Activated CD4-positive, alpha-beta T cell treated with anti-CD3 and anti-CD28 coated beads for 1 hour (primary cell): Measurements from ENCODE around the gene TASL.
A peak's percentile ranks its signal among the peaks of the same experiment; 100 is the strongest.
"Not testable (repeated sequence)": the region's sequence is repeated elsewhere in the genome, so short reads cannot be mapped to it uniquely, and the experiment has no call there.

ENCODE experiments used
- DNase-seq: peaks from one replicate; pipeline ENCODE4 v3.0.0-alpha.2; 2020

TASL gene, protein sequence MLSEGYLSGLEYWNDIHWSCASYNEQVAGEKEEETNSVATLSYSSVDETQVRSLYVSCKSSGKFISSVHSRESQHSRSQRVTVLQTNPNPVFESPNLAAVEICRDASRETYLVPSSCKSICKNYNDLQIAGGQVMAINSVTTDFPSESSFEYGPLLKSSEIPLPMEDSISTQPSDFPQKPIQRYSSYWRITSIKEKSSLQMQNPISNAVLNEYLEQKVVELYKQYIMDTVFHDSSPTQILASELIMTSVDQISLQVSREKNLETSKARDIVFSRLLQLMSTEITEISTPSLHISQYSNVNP

DNA sequence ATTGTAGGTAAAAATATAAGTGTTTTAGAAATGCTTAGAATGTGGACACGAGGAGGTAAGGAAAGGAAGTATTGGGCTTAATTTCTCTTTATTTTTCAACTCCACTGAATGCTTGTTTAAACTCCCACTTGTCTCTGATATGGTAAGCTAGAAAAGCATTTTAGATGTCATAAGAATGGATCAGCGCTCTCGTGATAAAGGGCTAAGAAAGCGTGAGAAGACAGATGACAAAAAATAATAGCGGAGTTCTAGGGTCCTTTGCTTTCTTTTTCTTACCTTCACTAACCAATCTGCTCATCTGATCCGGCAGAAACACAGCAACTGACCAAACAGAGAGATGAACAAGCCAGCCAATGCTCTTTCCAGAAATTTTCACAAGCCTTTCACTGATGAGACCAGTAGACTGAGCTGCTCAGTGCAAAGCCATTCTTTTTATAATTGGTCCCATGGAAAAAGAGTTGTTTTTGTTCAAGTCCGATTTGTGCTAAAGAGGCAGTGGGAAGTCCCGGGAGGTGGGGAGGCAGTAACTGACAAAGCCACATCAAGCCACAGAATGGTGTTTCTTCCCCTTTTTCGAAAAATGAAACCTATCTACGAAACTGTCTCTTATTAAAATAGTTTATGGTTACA is at the start of gene TASL:
TSS of gene TASL (minus strand) at position 405 of the 630 bp plus-strand sequence. CDS start 17,411 bp downstream, outside the sequence.
- DNase-seq: peak; percentile 7

DNA sequence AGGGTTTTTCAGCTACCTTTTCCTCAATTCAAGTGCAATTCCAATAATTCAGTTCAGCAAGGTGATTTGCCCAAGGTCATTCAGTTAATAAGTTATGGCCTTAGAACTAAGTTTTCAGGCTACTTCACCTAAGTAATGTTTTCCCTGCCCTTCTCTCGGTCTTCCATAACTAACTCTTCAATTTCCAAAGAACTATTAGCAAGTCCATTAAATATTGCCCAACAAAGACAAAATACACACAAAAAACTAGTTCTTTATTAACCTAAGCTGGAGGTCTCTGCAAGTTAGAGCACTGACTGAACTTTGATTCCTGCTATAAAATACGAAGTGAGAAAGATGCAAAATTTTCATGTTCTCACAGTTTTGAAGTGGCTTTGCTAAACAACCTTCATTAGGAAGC is 48.8 kb upstream of the TASL start:
- DNase-seq: no peak

DNA sequence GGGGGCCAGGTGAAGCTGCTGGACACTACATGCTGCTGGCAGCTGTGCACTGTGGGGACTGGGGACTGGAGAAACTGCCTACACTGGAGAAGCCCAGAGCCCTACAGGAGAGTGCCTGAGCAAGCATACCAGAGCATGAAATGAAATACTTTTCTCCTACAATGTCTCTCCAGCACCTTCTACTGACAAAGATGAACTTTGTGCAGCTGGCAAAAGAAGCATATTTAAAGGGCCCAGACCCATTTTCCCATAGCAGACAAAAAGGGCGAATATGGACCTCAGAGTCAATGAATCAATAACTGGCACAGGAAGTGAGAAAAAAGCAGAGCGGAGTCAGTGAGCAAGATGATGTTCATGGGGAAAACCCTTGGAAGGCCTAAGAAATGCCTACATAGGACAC is 44.8 kb upstream of the TASL start:
- no peak for DNase-seq

DNA sequence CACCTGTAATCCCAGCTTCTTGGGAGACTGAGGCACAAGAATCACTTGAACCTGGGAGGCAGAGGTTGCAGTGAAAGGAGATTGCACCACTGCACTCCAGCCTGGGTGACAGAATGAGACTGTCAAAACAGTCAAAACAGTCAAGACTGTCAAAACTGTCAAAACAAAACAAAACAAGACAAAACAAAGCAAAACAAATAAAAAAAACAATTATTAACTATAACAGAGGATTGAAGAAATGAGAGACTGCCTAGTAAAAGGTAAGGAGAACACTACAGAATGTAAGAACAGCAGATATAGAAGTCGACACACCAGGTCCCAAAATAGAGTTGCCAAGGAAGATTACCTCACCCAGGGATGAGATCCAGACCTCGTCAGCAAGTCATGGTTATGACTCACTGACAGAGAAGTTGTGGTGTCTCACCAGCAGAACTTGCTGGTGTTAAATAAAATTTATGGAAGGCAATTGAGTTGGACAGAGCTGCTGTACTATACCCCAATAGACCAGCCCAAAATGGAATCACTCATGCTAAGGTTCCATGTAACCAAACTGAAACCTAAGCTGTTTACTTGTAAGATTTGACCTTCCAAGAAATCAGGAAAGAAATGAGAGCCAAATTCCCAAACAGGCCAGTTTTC is 43.5 kb upstream of the TASL start:
- no peak for DNase-seq

DNA sequence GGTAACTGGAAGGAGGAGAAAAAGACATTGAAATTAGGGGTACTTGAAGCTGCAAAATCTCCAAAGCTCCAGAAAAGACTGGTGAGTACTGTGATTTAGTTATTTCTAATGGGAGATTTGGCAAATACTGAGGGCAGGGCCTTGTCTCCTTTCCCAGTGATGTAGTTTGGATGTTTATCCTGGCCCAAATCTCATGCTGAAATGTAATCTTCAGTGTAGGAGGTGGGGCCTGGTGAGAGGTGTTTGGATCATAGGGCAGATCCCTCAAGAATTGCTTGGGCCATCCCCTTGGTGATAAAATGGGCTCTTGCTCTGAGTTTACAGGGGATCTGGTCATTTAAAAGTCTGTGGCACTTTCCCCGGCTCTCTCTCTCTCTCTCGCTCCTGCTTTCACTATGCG is 42.6 kb upstream of the TASL start:
- no peak for DNase-seq

DNA sequence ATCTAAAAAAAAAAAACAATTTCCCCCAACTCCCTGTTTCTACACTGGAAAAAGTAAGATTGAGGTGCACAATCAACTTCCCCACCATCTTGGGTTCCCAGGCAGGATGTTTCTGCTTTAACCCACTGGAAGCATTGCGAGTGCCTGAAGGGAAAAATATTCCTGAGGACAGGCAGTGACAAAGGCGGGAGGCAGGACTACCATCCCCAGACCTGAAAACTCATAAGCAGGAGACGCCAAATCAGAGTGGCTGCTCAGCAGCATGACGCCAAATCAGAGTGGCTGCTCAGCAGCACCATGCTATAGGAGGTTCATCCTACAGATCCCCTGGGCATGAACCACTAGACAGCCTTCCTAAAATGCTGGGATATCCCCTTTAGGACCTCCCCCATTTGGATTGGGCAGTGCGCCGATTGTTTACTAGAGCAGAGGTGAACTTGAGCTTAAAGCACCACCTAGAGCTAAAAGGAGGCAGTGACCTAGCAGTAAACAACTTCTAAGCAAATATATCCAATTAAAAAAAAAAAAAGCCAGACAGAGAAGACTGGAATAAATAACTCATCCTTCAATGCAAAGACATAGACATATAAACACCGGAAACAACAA is 40.7 kb upstream of the TASL start:
- no peak for DNase-seq

DNA sequence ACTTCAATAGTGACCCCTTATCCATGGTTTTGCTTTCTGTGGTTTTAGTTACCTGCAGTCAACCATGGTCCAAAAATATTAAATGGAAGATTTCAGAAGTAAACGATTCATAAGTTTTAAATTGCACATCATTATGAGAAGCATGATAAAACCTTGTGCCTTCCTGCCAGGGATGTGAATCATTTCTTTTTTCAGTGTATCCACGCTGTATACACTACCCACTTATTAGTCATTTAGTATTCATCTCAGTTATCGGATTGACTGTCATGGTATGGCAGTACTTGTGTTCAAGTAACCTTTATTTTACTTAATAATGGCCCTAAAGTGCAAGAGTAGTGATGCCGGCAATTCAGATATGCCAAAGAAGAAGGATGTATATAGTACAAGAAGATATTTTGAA is 37.7 kb upstream of the TASL start:
- DNase-seq: no peak

DNA sequence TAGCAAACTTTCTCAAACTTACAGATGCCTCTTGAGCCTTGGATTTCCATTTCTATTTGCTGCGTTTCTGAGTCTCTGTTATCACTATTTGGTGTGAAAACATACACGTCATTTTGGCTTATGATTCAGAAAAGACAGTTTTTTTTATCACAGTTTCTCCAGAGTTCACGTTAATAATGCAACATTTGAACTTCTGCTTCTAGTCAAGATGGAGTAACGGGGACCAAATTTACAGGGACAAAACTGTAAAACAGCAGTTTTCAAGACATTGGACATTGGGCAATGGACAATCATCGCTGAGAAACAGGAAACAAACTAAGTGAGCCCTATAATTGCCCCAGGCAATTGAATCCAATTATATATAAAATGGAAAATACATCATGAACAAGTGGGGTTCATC is 36.2 kb upstream of the TASL start:
- no peak for DNase-seq

DNA sequence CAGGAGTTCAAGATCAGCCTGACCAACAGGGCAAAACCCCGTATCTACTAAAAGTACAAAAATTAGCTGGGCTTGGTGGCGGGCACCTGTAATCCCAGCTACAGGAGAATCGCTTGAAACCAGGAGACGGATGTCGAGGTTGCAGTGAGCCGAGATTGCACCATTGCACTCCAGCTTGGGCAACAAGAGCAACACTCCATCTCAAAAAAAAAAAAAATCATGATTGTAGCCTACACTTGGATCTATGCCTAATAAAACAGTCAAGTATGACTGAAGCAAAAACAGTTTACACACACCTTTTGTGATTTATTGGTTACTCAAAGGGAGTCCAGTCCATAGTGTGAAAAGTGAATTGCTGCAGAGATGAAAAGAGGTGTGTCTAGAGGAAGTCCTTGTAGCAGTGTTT is 34.7 kb upstream of the TASL start:
- no peak for DNase-seq

DNA sequence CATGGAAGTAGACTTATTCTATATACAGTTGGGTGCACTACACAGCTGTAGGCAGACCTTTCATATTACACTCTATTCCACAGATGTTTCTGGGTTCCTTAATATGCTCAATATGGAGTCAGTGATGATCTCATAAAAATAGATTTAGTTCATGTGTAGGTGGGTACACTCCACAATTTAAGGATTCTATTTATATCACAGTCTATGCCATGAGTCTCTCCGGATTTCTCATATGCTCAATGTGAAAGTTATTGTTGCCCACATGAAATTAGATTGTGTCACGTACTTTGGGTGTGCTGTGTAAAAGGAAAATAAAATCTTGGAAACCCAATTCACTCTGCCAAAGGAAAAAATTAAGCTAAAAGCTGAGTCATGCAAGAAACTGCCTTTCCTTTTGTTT is 32.5 kb upstream of the TASL start:
- no peak for DNase-seq

DNA sequence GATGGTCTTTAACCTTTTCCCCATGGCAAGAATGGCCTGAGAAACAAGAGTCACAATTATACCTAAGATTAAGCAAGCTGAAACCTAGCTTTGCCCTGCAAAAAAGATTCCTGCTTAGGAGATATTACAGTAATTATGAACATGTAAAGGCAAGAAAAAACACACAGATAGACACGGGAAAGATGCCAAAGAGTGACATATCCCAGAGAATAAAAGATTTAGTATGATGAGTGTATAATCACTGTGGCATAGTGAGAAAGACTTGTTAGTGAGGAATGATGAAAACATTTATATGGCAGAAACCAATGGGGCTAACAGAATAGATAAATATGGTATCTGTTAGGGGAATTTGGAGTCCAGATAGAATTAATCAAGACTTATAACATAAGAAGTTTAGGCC is 29.6 kb upstream of the TASL start:
- DNase-seq: no peak

DNA sequence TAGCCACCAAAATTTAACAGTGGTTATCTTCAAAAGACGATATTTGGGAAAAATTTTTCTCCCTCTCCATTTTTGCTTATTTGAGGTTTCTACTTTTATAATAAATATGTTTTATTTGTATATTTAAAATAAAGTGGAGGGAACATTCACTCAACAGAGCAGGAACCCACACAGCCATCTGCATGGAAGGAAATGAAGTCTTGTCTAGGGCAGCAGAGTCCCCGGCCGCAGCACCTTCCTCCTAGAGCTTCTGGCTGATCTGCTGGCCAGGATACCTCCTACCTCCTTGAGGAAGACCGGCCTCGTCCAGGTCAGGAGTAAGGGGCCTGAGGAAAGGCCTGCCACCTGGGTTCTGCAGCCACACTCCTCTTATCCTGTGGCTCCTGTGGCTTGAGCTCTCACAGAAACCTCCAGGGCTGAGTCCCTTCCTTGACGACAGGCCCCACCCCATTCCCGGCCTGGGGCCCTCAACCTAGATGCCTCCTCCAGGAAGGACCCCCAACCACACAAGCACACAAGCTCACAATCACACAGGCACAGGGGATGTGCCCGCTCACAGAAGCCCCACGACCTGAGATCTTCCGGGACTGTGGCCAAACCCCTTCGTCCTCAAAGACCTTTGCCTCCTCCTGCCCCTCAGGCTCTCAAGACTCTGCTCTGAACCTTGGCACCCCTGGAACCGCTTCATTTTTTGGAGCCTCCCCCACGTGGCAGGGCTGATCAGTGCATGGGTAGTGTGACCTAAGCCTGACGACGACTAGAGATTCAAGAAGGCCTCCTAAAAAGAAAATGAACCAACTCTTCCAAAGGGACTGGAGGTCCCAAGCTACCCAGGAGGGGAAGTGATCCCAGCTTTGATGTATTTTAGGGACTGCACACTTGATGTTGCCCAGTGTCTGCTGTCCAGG is 23.0 kb upstream of the TASL start:
- not testable (repeated sequence) for DNase-seq

DNA sequence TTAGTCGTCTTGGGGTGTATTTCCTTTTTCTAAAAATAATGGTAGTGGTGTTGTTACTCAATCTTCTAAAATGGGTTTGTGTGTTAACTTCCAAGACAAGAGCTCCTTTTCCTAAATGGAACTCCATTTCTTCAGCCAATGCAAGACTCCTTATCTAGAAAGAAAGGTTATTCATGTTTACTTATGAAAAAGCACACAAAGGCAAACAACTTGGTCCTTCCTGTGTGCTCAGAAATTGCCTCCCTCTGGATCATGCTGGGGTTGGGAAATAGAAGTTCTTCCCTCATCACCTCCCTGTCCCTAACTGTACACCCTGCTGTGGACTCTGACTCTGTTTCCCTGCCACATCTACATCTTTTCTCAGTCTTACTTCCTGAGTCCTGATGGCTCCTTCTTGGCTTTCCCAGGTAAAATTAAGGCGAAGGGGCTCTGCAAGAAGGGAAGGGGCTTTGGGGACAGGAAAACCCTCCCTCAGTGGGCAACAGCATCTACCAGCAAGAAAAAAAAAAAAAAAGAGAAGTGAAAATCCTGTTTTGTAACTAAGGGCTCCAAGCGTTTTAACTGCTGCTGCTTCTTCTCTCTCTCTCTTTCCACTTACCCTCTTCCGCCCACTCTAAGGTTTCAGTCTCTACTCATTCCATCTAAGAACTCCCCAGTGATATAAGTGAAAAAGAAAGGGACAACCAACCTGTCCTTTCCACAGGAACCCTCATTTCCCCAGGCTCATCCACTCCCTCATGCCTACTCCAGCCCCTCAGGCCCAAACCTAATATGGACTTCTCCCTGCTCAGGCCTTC is 19.8 kb upstream of the TASL start:
- DNase-seq: no peak

DNA sequence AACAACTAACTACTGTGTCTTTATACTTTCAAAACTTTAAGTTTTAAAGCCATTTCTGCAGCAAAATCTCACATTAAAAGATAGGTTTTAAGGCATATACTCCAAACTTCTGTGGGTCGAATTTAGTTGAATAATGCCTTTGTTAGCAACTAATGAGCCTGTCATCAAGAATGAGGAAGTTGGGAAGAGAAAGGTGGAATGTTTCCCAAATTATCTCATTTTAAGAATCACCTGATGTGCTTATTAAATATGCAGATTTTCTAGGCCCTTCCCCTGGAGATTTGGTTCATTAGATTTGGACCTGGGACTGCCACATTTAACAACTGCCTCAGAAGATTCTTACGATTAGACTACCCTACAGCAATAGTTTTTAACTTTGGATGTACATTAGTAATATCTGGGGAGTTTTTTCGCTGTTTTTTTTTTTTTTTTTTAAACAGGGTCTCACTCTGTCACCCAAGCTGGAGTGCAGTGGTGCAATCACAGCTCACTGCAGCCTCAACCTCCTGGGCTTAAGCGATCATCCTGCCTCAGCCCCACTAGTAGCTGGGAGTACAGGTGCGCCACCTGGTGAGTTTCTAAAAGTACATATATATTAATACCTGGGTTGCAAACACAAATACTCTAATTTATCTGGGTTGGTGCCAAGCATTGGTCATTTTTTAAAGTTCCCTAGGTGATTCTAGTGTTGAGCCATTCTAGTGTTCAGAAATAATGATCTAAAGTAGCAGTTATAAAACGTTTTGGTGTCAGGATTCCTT is 16.1 kb upstream of the TASL start:
- peak; percentile 9 for DNase-seq

DNA sequence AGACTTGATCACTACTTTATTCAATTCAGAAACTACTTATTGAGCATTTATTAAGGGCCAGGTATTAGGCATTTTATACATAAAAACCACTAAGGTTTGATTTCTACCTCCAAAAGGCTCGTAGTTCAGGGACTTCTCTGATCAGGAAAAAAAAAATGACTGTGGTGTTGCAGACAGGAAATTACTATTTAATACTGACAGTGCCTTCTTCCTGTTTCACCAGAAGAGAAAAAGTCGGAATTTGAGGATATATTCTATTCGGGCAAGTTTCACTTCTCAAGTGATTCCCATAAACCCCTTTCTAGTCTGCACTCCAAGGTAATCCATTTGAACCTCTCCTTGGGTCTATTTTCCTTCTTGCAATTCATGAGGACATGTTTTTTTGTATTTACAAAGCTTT is 15.3 kb upstream of the TASL start:
- DNase-seq: no peak

DNA sequence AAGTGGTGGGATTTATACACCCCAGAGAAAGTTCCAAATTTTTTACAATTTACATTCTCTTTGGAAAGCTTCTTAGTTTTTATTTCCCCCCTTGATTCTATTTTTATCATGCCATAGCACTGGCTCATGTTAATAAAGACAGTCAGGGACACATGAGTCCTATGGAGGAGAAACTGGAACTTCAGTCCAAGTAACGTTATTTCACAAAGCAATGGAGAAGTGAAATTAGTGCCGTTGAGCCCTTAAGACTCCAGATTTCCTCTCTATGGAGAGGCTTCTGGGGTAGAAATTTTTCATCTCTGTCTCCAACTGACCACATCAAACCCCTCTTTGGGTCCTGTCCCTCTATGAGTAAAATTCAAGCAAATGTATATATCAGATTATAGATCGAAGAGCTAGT is 12.8 kb upstream of the TASL start:
- DNase-seq: no peak

DNA sequence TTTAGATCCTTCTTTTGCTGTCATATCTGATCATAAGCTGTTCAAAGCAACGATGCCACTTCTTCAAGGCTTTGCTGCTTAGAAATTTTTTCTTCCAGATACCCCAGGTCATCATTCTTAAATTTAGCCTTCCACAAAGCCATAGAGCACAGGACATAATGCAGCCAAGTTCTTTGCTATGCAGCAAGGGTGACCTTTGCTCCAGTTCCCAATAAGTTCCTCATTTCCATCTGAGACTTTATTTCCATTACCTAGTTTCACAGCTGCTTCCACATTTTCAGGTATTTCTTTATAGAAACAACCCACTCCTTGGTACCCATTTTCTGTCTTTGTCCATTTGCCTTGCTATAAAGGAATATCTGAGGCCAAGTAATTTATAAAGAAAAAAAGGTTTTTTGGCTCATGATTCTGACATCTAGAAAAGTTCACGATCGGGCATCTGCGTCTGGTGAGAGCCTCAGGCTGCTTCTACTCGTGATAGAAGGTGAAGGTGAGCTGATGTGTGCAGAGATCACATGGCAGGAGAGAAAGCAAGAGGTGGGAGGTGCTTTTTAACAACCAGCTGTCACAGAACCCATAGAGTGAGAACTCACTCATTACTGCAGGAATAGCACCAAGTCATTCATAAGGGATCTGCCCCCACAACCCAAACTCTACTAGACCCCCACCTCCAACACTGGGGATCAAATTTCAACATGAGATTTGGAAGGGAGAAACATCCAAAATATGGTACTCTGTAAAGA is 11.8 kb upstream of the TASL start:
- no peak for DNase-seq

DNA sequence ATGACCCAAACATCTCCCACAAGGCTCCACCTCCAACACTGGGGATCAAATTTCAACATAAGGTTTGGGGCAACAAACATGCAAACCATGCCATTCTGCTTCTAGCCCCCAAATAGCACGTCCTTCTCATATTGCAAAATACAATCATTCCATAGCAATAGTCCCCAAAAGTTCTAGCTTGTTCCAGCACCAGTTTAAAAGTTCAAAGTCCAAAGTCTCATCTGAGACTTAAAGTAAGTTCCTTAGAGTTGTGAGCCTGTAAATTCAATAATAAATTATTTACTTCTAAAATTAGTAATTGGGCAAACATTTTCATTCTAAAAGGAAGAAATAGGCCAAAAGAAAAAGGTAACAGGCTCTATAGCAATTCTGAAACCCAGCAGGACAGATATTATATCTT is 8.9 kb upstream of the TASL start:
- DNase-seq: no peak

DNA sequence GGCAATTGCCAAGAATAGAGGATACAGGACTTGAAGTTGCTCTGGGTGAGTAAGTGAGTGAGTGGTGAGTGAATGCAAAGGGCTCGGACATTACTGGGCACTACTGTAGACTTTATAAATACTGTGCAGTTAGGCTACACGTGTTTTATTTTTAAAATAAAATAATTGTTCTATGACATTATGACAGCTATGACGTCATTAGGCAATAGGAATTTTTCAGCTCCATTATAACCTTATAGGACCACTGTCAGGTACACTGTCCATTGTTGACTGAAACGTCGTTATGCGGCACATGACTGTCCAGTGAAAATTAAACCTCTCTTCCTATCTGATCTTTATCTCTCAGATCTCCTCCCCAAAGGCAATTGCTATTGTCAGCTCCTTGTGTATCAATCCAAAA is 5.1 kb upstream of the TASL start:
- DNase-seq: no peak

DNA sequence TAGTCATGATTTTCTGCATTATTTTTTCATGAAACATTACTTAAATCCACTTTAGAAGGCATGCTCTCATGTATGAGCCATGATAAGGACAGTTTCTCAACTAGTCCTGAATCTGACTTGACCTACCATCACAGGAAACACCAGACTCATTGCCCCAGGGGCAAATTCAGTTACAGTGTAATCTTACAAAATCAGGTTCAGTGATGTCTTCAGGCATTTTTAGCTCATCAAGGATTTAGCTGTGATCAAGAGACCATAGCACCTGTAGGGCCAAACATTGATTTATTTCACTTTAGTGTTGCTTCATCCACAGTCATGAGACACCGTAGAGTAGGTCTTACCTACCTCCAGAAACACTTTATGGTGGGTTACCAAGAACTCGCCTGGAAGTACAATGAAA is 3.1 kb upstream of the TASL start:
- no peak for DNase-seq

DNA sequence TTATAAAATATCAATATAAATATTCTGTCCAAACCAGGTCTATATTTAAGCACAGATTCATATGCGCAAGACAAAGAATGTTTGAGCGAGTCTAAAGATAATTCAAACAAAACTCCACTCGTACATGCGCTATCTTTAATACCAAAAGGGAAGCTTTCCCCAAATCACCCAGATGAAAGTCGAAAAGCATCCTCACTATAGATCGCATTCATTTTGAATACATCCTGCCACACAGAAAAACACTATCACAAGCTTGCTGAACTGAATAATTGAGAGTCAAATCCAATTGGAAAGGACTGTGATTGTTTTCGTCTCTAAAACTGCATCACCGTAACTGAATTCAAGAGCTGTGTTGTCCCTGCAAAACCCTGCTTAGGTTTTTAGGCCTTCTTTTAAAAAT is 685 bp downstream of the TASL start:
- DNase-seq: no peak
